Measurements from ENCODE around the gene SLC2A2.

Gene SLC2A2

GRCh38 chr3:171026597-171027293, at the start of gene SLC2A2:
Gene SLC2A2, minus strand, starts transcription at chr3:171026720. Its CDS starts 50 bp downstream, at chr3:171026670.
- H3K9me3 Mint-ChIP-seq = no peaks in the 10 kb centered on the region
- H3K4me1 Mint-ChIP-seq = no peaks in the 10 kb centered on the region
- no peaks in the 10 kb centered on the region for H3K36me3 Mint-ChIP-seq

DNA sequence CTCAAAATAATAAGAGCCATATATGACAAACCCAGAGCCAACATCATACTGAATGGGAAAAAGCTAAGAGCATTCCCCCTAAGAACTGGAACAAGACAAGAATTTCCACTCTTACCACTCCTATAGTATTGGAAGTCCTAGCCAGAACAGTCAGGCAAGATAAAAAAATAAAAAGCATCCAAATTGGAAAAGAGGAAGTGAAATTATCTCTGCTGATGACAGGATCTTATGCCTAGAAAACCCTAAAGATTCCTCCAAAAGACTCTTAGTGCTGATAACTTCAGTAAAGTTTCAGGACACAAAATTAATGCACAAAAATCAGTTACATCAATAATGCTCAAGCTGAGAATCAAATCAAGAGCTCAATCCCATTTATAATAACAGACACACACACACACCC, 45.9 kb upstream of the SLC2A2 start:
- Mint-ChIP-seq H3K4me1 (peaks cover 0 to 2% of the 10 kb centered on the region in 2 donors), H3K36me3 (no peaks in the 10 kb centered on the region), H3K27ac (no peak overlapping the region), H3K27me3 (no peaks in the 10 kb centered on the region), H3K9me3 (no peaks in the 10 kb centered on the region), H3K4me3 (no peak overlapping the region)
- no peak for ATAC-seq (replicated peaks)
- no peak for DNase-seq

More at GRCh38 chr3:171026597-171027293, at the start of gene SLC2A2:
- DNase-seq = no peak
- no peak within 1 kb of the TSS for H3K27ac Mint-ChIP-seq
- no peak for ATAC-seq (replicated peaks)
- peaks cover 11 to 13% of the 10 kb centered on the region in 2 donors for H3K27me3 Mint-ChIP-seq
- no peak within 1 kb of the TSS for H3K4me3 Mint-ChIP-seq

- no peak overlapping the region for H3K27ac Mint-ChIP-seq
- DNase-seq (no peak), ATAC-seq (replicated peaks) (no peak)
- H3K9me3 Mint-ChIP-seq = no peaks in the 10 kb centered on the region
- peaks cover 0 to 2% of the 10 kb centered on the region in 2 donors for H3K4me1 Mint-ChIP-seq
- no peak overlapping the region for H3K4me3 Mint-ChIP-seq
- H3K27me3 Mint-ChIP-seq = no peaks in the 10 kb centered on the region
- H3K36me3 Mint-ChIP-seq = no peaks in the 10 kb centered on the region
These were observed 42.1 kb upstream of the SLC2A2 start for GRCh38 chr3:171068658-171069057.

DNA sequence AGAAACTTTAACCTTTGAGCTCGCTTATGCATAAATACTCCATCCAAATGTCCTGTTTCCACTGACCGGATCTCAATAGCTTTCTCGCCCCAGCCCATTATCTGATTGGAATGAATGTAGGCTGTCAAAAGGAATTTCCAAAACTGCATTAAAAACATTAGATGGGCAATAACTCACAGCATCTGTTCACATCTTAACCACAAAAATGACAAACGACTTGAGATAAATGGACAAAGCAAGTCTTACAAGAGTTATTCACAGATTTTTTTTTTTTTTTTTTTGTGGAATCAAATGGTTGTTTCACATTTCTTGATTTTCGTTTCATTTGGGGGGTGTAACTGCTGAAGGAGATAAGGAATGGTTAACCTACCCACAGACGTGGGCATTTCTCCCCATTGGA, 39.7 kb upstream of the SLC2A2 start:
- ATAC-seq (replicated peaks) (no peak), DNase-seq (no peak)
- H3K4me1 Mint-ChIP-seq = no peaks in the 10 kb centered on the region
- no peak overlapping the region for H3K27ac Mint-ChIP-seq
- H3K36me3 Mint-ChIP-seq = no peaks in the 10 kb centered on the region
- no peaks in the 10 kb centered on the region for H3K27me3 Mint-ChIP-seq
- H3K9me3 Mint-ChIP-seq = no peaks in the 10 kb centered on the region
- no peak overlapping the region for H3K4me3 Mint-ChIP-seq

DNA sequence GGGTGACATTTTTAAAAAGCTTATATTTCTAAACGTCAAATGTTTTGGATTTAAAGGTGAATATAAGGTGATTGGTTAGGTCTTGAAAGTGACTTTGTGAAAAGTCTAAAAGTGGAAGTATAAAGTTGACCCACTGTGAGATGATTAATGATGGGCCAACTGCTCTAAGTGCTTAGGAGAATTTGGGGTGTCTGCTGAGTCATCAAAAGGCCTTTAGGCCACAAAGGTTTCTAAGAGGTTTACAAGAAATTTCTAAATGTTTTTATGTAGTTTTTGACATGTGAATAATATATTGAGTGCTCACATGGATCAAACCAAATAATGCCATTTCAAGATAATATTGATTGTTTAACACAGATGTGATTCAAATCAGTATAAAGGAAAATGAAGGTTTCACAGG, 39.2 kb upstream of the SLC2A2 start:
- Mint-ChIP-seq H3K9me3 (no peaks in the 10 kb centered on the region), H3K27ac (no peak overlapping the region), H3K27me3 (no peaks in the 10 kb centered on the region), H3K36me3 (no peaks in the 10 kb centered on the region), H3K4me3 (no peak overlapping the region), H3K4me1 (no peaks in the 10 kb centered on the region)
- no peak for DNase-seq
- ATAC-seq (replicated peaks) = no peak

GRCh38 chr3:171064461-171064860, 37.9 kb upstream of the SLC2A2 start:
- Mint-ChIP-seq H3K36me3 (no peaks in the 10 kb centered on the region), H3K4me1 (no peaks in the 10 kb centered on the region), H3K4me3 (no peak overlapping the region), H3K27me3 (no peaks in the 10 kb centered on the region), H3K27ac (no peak overlapping the region), H3K9me3 (no peaks in the 10 kb centered on the region)
- DNase-seq (no peak), ATAC-seq (replicated peaks) (no peak)

GRCh38 chr3:171061749-171062148, 35.2 kb upstream of the SLC2A2 start:
- Mint-ChIP-seq H3K27ac (no peak overlapping the region), H3K36me3 (no peaks in the 10 kb centered on the region), H3K4me3 (no peak overlapping the region), H3K9me3 (no peaks in the 10 kb centered on the region), H3K27me3 (no peaks in the 10 kb centered on the region), H3K4me1 (no peaks in the 10 kb centered on the region)
- ATAC-seq (replicated peaks) = no peak
- no peak for DNase-seq

GRCh38 chr3:171059978-171060377, 33.5 kb upstream of the SLC2A2 start:
- no peak overlapping the region for H3K4me3 Mint-ChIP-seq
- ATAC-seq (replicated peaks) (no peak), DNase-seq (no peak)
- no peak overlapping the region for H3K27ac Mint-ChIP-seq
- no peaks in the 10 kb centered on the region for H3K36me3 Mint-ChIP-seq
- H3K4me1 Mint-ChIP-seq = no peaks in the 10 kb centered on the region
- no peaks in the 10 kb centered on the region for H3K9me3 Mint-ChIP-seq
- H3K27me3 Mint-ChIP-seq = no peaks in the 10 kb centered on the region

DNA sequence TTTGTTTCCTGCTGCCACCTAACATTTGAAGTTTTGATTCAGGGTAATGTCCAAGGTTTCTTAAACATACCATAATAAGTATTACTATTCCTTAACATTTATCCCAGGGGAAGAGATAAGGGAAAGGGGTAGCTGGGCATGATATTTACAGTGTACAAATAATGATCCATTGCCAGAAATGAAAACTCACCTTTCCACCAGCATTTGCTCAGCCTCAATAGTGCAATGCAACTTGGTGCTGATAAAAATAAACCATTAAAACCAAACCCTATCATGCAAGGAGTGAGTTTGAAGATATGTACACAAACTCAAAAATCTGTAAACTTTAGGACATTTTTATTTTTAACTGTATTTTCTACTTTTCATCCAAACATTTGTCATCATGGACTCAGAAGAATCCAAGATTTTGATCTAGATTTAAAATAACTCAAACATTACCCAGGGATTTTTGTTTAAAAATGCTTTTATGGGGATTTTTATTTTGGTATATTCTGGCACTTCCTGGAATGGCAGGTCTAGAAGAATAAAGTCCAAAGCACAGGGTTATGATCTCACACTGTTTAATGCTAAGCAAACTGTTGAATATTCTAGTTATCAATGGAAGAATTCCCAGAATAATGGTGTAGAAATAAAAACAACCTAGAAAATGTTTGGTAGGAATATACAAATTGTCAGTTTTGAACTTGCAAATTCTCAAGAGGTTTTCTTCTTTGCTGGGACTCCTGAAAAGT, 32.5 kb upstream of the SLC2A2 start:
- no peak for DNase-seq
- Mint-ChIP-seq H3K4me1 (no peaks in the 10 kb centered on the region), H3K27ac (no peak overlapping the region), H3K4me3 (no peak overlapping the region), H3K27me3 (no peaks in the 10 kb centered on the region), H3K36me3 (no peaks in the 10 kb centered on the region), H3K9me3 (no peaks in the 10 kb centered on the region)
- no peak for ATAC-seq (replicated peaks)

- no peak for DNase-seq
- no peak overlapping the region for H3K27ac Mint-ChIP-seq
- H3K4me3 Mint-ChIP-seq = no peak overlapping the region
These were observed 31.5 kb upstream of the SLC2A2 start for GRCh38 chr3:171058058-171058457.

DNA sequence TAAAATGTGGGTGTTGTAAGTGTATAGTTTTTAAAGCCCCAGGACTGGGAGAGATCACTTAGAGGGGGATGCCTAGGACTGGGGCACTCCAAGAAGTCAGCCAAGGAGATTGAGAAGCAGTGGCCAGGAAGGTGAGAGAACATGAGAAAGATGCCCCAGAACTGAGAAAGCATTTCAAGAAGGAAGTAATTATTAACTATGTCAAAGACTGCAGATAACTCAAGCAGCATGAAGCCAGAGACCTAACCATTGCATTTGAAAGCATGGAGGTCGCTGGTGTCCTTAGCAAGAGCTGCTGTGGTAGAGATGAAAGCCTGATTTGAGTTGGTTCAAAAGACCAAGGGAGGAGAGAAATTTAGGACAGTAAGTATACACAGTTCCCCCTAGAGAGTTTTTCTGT, 30.6 kb upstream of the SLC2A2 start:
- DNase-seq (no peak), ATAC-seq (replicated peaks) (no peak)
- Mint-ChIP-seq H3K27me3 (no peaks in the 10 kb centered on the region), H3K4me3 (no peak overlapping the region), H3K27ac (no peak overlapping the region), H3K4me1 (no peaks in the 10 kb centered on the region), H3K36me3 (no peaks in the 10 kb centered on the region), H3K9me3 (no peaks in the 10 kb centered on the region)

More at GRCh38 chr3:171058058-171058457, 31.5 kb upstream of the SLC2A2 start:
- Mint-ChIP-seq H3K27me3 (no peaks in the 10 kb centered on the region), H3K9me3 (no peaks in the 10 kb centered on the region), H3K4me1 (no peaks in the 10 kb centered on the region), H3K36me3 (no peaks in the 10 kb centered on the region)
- ATAC-seq (replicated peaks) = no peak

DNA sequence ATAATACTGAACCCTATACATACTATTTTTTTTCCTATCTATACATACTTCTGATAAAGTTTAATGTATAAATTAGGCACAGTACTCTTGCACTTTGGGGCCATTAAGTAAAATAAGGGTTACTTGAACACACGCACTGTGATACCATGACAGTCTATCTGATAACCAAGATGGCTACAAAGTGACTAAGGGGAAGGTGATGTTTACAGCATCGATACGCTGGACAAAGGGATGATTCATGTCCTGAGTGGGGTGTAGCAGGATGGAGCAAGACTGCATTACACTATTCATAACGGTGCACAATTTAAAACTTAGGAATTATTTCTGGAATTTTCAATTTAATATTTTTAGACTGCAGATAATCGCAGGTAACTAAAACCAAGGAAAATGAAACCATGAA, 30.0 kb upstream of the SLC2A2 start:
- Mint-ChIP-seq H3K9me3 (no peaks in the 10 kb centered on the region), H3K27me3 (no peaks in the 10 kb centered on the region), H3K36me3 (no peaks in the 10 kb centered on the region), H3K4me3 (no peak overlapping the region), H3K27ac (no peak overlapping the region), H3K4me1 (no peaks in the 10 kb centered on the region)
- DNase-seq (no peak), ATAC-seq (replicated peaks) (no peak)

GRCh38 chr3:171055336-171056178, 29.0 kb upstream of the SLC2A2 start:
- Mint-ChIP-seq H3K4me1 (no peaks in the 10 kb centered on the region), H3K27me3 (no peaks in the 10 kb centered on the region), H3K4me3 (no peak overlapping the region), H3K36me3 (no peaks in the 10 kb centered on the region), H3K9me3 (no peaks in the 10 kb centered on the region), H3K27ac (no peak overlapping the region)
- no peak for ATAC-seq (replicated peaks)
- DNase-seq = no peak

DNA sequence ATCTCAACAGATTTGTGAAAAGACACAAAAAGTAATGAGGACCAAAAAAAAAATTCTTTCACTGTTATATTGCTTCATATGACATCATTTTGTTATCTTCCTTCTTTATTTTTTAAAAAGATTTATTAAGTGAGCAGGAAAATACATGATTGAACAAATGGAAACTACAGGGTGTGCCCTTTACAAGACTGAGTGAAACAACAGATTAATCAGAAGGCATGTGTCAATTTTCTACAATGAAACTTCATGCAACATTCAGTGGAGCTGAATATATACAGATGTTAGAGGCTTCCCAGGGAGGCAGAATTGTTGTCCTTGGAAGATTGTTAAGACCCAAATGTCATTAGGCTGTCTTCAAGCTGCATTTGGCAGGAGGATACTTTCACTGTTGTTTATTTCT, 28.4 kb upstream of the SLC2A2 start:
- H3K4me1 Mint-ChIP-seq = no peaks in the 10 kb centered on the region
- ATAC-seq (replicated peaks) (no peak), DNase-seq (no peak)
- no peaks in the 10 kb centered on the region for H3K9me3 Mint-ChIP-seq
- H3K27ac Mint-ChIP-seq = no peak overlapping the region
- H3K27me3 Mint-ChIP-seq = no peaks in the 10 kb centered on the region
- no peak overlapping the region for H3K4me3 Mint-ChIP-seq
- no peaks in the 10 kb centered on the region for H3K36me3 Mint-ChIP-seq

Data from stimulated activated naive B cell treated with anti-CD40 and anti-IgM and Interleukin-4, amounts not matched to agents 10 μg/mL and 1 μg/mL and 100 μg/mL, for 72 hours (primary cell).